Activated B cell treated with CpG ODN at 0.5 μM for 24 hours (primary cell): ENCODE results near the gene LINGO3. TPM values are rescaled to one million over a fixed set of nuclear protein-coding genes. Genes with fewer than 3 reads are reported as not detected.

ENCODE experiments used
- ATAC-seq: fragments of 200-7000 bp; cut with Tn5 transposase; one replicate; pipeline ENCODE4 v1.10.0; 2021; ENCODE audit warnings: low read depth, mild to moderate bottlenecking, moderate library complexity
- CTCF ChIA-PET: fragments of 350-600 bp; sonication (Branson Sonifier 250); formaldehyde crosslinking; loops from one replicate; lab custom pipeline; 2021; ENCODE audit warnings: antibody characterized with exemption; lab: Charles Lee
- POLR2A ChIA-PET: fragments of 350-600 bp; sonication (Branson Sonifier 250); formaldehyde crosslinking; loops from one replicate; lab custom pipeline; 2021; ENCODE audit warnings: antibody characterized with exemption; lab: Charles Lee
- DNase-seq: peaks from one replicate; pipeline ENCODE4 v3.0.0; 2022
- H3K27ac Mint-ChIP-seq: one replicate; pipeline ENCODE4 v1.8.0; 2020; ENCODE audit warnings: mixed read lengths
- H3K27me3 Mint-ChIP-seq: one replicate; pipeline ENCODE4 v1.8.0; 2021; ENCODE audit warnings: mixed read lengths
- H3K36me3 Mint-ChIP-seq: one replicate; pipeline ENCODE4 v1.8.0; 2021; ENCODE audit warnings: low read depth, mixed read lengths
- H3K4me1 Mint-ChIP-seq: one replicate; pipeline ENCODE4 v1.8.0; 2021; ENCODE audit warnings: mixed read lengths
- H3K4me3 Mint-ChIP-seq: one replicate; pipeline ENCODE4 v1.8.0; 2020; ENCODE audit warnings: mild to moderate bottlenecking, mixed read lengths
- H3K9me3 Mint-ChIP-seq: one replicate; pipeline ENCODE4 v1.8.0; 2020; ENCODE audit warnings: mixed read lengths
- CTCF ChIP-seq: fragments of 200-600 bp; IDR thresholded peaks from one replicate; pipeline ENCODE4 v1.8.0; 2022; ENCODE audit warnings: antibody characterized with exemption, mild to moderate bottlenecking
- intact Hi-C: fragments of 100-400 bp; cut with micrococcal nuclease; formaldehyde crosslinking; loops from one replicate; pipeline ENCODE4 v1.15.1; 2024
- total RNA-seq: library from RNA; stranded (reverse); gene quantifications from 2 replicates; pipeline ENCODE4 v1.2.3, GENCODE V29; 2022

LINGO3 gene
- total RNA-seq, 1 donor from 2014 or later, result 1.4 TPM

- intact Hi-C loops, result no loop called here
- H3K27ac Mint-ChIP-seq, result peak overlapping the region; percentile 37
- POLR2A ChIA-PET, result interaction anchor here (0.6 to 7.8 kb wide), 4 partner anchors 8 to 291 kb away, joined by 3 to 131 read pairs (median 50); partner anchors contain the start of genes AMH and JSRP1
- peaks cover 59% of the 10 kb centered on the region for H3K4me1 Mint-ChIP-seq
- H3K27me3 Mint-ChIP-seq, result no peaks in the 10 kb centered on the region
- peaks cover 25% of the 10 kb centered on the region for H3K36me3 Mint-ChIP-seq
- no peaks in the 10 kb centered on the region for H3K9me3 Mint-ChIP-seq
- ATAC-seq (no peak), DNase-seq (no peak)
- CTCF ChIA-PET, result no interaction called here
- no peak for TF ChIP-seq CTCF
- H3K4me3 Mint-ChIP-seq, result peak overlapping the region; percentile 92
Observed at GRCh38 chr19:2268480-2268830, 39.5 kb downstream of the LINGO3 start.

DNA sequence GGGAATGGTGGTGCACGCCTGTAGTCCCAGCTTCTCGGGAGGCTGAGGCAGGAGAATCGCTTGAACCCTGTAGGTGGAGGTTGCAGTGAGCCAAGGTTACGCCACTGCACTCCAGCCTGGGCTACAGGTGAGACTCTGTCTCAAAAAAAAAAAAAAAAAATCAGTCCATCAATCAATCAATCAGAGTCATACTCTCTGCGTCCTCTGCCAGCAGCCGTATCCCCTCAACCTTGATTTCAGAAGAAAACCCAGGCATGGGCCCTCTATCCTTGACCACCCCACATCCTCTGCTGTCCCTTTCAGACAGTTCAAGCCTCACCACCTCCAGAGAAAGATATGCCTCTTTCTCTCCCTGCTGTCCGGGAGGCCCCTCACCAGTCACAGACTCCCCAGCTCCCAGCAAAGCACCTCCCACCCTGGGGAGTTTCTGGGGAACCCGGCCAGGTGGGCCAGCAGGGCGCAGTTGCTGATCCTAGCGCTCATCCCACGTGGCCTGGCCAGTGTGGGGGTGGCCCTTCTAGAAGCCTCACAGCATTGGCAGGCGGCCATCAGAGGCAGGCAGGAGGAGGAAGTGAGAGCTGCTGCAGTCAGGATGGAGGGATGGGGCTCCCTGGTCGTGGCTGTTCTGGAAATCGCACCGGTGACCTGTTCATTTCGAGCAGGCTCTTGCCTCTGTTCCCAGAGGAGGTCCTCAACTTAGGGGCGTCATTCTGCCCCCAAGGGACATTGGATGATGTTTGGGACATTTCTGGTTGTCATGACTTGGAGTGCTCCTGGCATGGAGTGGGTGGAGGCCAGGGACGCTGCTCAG, 41.6 kb downstream of the LINGO3 start:
- intact Hi-C loops, result no loop called here
- peak; percentile 58 for DNase-seq

DNA sequence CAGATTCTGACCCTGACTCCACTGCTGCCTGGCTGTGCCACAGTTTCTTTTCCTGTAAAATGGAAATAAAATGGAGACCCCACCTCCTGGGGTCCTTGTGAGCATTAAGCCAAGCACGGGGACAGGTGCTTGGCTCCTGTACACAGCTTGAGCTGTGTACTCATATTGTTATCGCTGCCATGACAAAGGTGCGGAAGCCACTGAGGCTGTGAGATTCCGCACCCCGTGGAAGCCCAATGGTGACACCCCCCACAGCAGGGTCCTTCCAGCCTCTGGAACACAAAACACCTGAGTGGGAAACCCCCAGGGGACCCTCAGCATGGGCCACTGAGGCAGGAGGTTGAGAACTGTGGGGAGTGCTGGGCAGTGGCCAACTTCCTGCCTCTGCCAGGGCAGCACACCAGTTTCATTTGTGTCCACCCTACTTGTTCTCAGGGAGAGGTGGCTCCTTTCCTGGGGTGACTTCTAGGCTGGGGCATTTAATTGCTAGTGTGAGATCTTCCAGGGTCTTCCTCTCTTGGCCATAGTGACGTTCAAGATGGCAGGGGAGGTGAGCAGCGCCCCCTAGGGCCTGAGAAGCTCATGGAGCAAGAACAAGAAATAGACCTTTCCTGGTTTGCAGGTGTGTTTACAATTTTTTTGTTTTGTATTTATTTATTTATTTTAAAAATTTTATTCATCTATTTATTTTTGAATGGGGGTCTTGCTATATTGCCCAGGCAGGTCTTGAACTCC, 46.3 kb downstream of the LINGO3 start:
- DNase-seq, result no peak
- Mint-ChIP-seq H3K27ac (no peak overlapping the region), H3K9me3 (no peaks in the 10 kb centered on the region), H3K27me3 (no peaks in the 10 kb centered on the region), H3K4me1 (peaks cover 68% of the 10 kb centered on the region), H3K36me3 (no peaks in the 10 kb centered on the region), H3K4me3 (no peak overlapping the region)
- ATAC-seq, result no peak
- ChIA-PET POLR2A (interaction anchor here (0.7 to 5.9 kb wide), 5 partner anchors 9 to 332 kb away, joined by 3 to 131 read pairs (median 4); no protein-coding TSS in a partner anchor), CTCF (interaction anchor here (0.9 to 1.0 kb wide), 3 partner anchors 13 to 90 kb away, joined by 3 to 5 read pairs (median 4); no protein-coding TSS in a partner anchor)
- no peak for TF ChIP-seq CTCF
- intact Hi-C loops, result no loop called here

More for the DNA sequence above, 41.6 kb downstream of the LINGO3 start:
- no peak for TF ChIP-seq CTCF
- ChIA-PET CTCF (interaction anchor here (1.2 kb wide), 1 partner anchor 13 kb away, joined by 3 read pairs; no protein-coding TSS in a partner anchor), POLR2A (interaction anchor here (0.6 to 1.4 kb wide), 7 partner anchors 8 to 358 kb away, joined by 3 to 10 read pairs (median 5); partner anchors contain the start of genes GADD45B and TIMM13)
- H3K27me3 Mint-ChIP-seq, result no peaks in the 10 kb centered on the region
- H3K9me3 Mint-ChIP-seq, result no peaks in the 10 kb centered on the region
- peak; percentile 14 for ATAC-seq
- H3K4me1 Mint-ChIP-seq, result peaks cover 46% of the 10 kb centered on the region
- H3K36me3 Mint-ChIP-seq, result peaks cover 9% of the 10 kb centered on the region
- peak overlapping the region; percentile 60 for H3K4me3 Mint-ChIP-seq
- H3K27ac Mint-ChIP-seq, result peak overlapping the region; percentile 88

DNA sequence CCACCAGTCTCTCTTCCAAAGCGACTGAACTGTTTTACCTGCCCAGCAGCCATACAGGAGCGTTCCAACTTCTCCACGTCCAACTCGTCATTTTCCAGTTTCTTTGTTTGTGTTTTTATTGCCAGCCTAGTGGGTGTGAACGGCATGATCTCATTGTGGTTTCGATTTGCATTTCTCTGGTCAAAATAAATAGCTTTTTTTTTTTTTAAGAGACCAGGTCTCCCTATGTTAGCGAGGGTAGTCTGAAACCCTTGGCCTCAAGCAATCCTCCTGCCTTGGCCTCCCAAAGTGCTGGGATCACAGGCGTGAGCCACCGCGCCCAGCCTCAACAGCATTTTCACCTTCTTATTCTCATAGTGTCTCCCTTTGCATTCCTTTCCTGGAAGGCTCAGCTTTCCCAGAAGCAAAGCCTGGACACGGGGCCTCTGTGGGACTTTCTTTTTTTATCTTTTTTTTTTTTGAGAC, 47.6 kb downstream of the LINGO3 start:
- H3K4me1 Mint-ChIP-seq, result peaks cover 67% of the 10 kb centered on the region
- TF ChIP-seq CTCF, result no peak
- no peaks in the 10 kb centered on the region for H3K9me3 Mint-ChIP-seq
- DNase-seq, result no peak
- ChIA-PET CTCF (interaction anchor here (0.6 to 1.6 kb wide), 2 partner anchors 14 to 27 kb away, joined by 4 to 6 read pairs; no protein-coding TSS in a partner anchor), POLR2A (interaction anchor here (0.5 to 5.9 kb wide), 8 partner anchors 10 to 363 kb away, joined by 3 to 131 read pairs (median 4); partner anchors contain the start of genes PLEKHJ1 and SF3A2)
- intact Hi-C loops, result no loop called here
- H3K27me3 Mint-ChIP-seq, result no peaks in the 10 kb centered on the region
- peak overlapping the region; percentile 77 for H3K27ac Mint-ChIP-seq
- ATAC-seq, result no peak
- no peaks in the 10 kb centered on the region for H3K36me3 Mint-ChIP-seq
- H3K4me3 Mint-ChIP-seq, result peak overlapping the region; percentile 24
